Measurements from ENCODE around the gene SPOUT1. TPM values are rescaled to one million over a fixed set of nuclear protein-coding genes. Genes with fewer than 3 reads are reported as not detected.
"Not testable (repeated sequence)": the region's sequence is repeated elsewhere in the genome, so short reads cannot be mapped to it uniquely, and the experiment has no call there.

The SPOUT1 gene
- total RNA-seq, 2 experiments from 2014 or later, result 51.2 to 52.5 TPM

DNA sequence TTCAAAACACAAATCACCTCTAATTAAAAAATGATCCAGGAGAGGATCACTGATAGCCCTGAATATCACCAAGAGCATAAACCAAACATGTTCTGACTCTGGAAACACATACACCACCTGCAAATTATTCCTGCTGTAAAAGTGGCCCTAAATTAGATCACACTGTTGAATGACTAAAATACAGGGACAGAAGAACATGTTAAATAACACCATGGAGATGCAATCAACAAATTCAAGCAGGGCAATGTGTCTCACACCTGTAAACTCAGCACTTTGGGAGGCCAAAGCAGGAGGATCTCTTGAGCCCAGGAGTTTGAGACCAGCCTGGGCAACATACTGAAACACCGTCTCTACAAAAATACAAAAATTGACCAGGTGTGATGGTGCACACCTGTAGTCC is 18.2 kb upstream of the SPOUT1 start:
- ChIA-PET CTCF (ENCODE audit: unreplicated experiment) (no interaction called here), POLR2A (no interaction called here)
- H3K27ac ChIP-seq (ENCODE audit: low read depth, low read length, poor library complexity, severe bottlenecking), result no peak overlapping the region
- no peak overlapping the region for H3K4me3 ChIP-seq (ENCODE audit: low read depth, low read length, poor library complexity, severe bottlenecking)
- H3K4me1 ChIP-seq (ENCODE audit: insufficient read depth, low read length, poor library complexity, severe bottlenecking), result no peaks in the 10 kb centered on the region
- peaks cover 33% of the 10 kb centered on the region for H3K36me3 ChIP-seq (ENCODE audit: insufficient read depth, low read length)
- H3K79me2 ChIP-seq (ENCODE audit: insufficient read depth, low read depth, low read length), result no peaks in the 10 kb centered on the region
- H4K20me1 ChIP-seq (ENCODE audit: insufficient read depth, low read length), result no peaks in the 10 kb centered on the region
- no peaks in the 10 kb centered on the region for H3K9me2 ChIP-seq (ENCODE audit: insufficient read depth, low read length)
- no peak overlapping the region for H2AFZ ChIP-seq (ENCODE audit: low read length)
- intact Hi-C loops (cut with micrococcal nuclease; ENCODE audit: unreplicated experiment), result no loop called here
- no peak overlapping the region for H3K4me2 ChIP-seq (ENCODE audit: low read length)
- no peak for DNase-seq (ENCODE audit: low spot score)
- H3K9me3 ChIP-seq (ENCODE audit: low read length), result 0 out of 2 replicates have a peak, but pooled peaks cover 5% of the 10 kb centered on the region
- BruUV-seq (replicated peaks), result no TSS peak
- TF ChIP-seq, protein P1, sequence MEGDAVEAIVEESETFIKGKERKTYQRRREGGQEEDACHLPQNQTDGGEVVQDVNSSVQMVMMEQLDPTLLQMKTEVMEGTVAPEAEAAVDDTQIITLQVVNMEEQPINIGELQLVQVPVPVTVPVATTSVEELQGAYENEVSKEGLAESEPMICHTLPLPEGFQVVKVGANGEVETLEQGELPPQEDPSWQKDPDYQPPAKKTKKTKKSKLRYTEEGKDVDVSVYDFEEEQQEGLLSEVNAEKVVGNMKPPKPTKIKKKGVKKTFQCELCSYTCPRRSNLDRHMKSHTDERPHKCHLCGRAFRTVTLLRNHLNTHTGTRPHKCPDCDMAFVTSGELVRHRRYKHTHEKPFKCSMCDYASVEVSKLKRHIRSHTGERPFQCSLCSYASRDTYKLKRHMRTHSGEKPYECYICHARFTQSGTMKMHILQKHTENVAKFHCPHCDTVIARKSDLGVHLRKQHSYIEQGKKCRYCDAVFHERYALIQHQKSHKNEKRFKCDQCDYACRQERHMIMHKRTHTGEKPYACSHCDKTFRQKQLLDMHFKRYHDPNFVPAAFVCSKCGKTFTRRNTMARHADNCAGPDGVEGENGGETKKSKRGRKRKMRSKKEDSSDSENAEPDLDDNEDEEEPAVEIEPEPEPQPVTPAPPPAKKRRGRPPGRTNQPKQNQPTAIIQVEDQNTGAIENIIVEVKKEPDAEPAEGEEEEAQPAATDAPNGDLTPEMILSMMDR (conservative IDR thresholded peaks at IDR 0.05; ENCODE audit: low read length), result no peak
- TF ChIP-seq EZH2phosphoT487 (IDR thresholded peaks at IDR 0.05; ENCODE audit: borderline replicate concordance, low read depth, low read length), result no peak

DNA sequence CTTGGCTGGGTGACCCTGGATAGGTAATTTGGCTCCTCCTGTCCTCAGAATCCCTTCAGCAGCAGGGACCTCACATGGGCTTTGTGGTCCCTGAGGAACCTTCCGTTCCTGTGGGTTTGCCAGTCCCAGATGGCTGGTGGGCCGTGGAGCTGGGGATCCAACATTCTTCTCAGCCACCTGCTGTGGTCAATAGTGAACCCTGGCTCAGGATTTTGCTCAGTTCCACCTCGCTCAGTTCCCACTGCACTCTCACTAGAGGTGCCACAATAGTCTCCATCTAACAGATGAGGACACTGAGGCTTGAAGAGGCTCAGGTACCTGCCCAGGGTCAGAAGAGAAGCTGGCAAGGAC is 17.1 kb upstream of the SPOUT1 start:
- TF ChIP-seq, protein P1 (conservative IDR thresholded peaks at IDR 0.05; ENCODE audit: low read length), result no peak
- POLR2A ChIA-PET, result interaction anchor here (0.7 kb wide), 2 partner anchors 44 to 226 kb away, joined by 3 to 5 read pairs; no protein-coding TSS in a partner anchor
- Histone ChIP-seq H4K20me1 (ENCODE audit: insufficient read depth, low read length) (no peaks in the 10 kb centered on the region), H3K36me3 (ENCODE audit: insufficient read depth, low read length) (peaks cover 43% of the 10 kb centered on the region), H3K79me2 (ENCODE audit: insufficient read depth, low read depth, low read length) (no peaks in the 10 kb centered on the region), H2AFZ (ENCODE audit: low read length) (no peak overlapping the region), H3K4me3 (ENCODE audit: low read depth, low read length, poor library complexity, severe bottlenecking) (no peak overlapping the region), H3K9me2 (ENCODE audit: insufficient read depth, low read length) (no peaks in the 10 kb centered on the region), H3K27ac (ENCODE audit: low read depth, low read length, poor library complexity, severe bottlenecking) (no peak overlapping the region), H3K9me3 (ENCODE audit: low read length) (0 out of 2 replicates have a peak, but pooled peaks cover 5% of the 10 kb centered on the region), H3K4me1 (ENCODE audit: insufficient read depth, low read length, poor library complexity, severe bottlenecking) (no peaks in the 10 kb centered on the region), H3K4me2 (ENCODE audit: low read length) (no peak overlapping the region)
- CTCF ChIA-PET (ENCODE audit: unreplicated experiment), result interaction anchor here (0.6 kb wide), 1 partner anchor 28 kb away, joined by 3 read pairs; the partner anchor contains the start of gene ENDOG
- no peak for DNase-seq (ENCODE audit: low spot score)
- intact Hi-C loops (cut with micrococcal nuclease; ENCODE audit: unreplicated experiment), result no loop called here
- BruUV-seq (replicated peaks), result no TSS peak

DNA sequence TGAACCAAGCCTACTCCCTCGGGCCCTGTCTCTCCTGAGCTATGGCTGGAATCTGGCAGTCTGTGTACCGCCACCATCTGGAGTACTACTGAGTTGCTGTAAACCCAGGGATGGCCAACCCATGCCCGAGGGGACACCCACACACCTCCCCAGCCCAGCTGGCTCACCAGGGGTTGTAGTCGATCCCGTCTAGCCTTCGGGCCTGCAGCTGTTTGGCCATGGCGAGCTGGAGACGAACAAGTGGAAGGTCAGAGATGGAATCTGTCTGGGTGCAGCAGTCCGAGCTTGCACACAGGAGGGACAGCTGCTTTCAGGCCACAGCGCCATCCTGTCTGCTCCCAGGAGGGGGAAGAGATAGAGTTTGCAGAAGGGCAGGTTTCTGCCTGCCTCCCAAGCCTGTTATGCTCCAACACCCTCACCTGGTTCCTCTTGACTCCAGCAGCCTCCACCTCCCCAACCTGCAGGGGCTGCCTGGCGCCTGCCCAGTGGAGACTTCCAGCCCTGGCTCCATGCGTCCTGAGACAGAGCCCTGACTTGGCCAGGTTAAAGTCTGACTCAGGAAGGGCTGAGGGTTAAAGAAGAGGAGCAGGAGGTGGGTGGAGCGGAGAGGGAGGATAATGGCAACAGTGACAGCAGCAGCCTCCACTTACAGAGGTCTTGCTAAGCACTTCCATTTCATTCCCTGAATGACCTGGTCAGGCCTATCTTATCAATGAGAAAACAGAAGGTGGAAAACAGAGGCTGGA is 15.8 kb upstream of the SPOUT1 start:
- TF ChIP-seq, protein P1 (conservative IDR thresholded peaks at IDR 0.05; ENCODE audit: low read length), result 0 out of 2 replicates have a peak, but pooled peaks have one; percentile 20
- TF ChIP-seq EZH2phosphoT487 (IDR thresholded peaks at IDR 0.05; ENCODE audit: borderline replicate concordance, low read depth, low read length), result no peak
- H2AFZ ChIP-seq (ENCODE audit: low read length), result no peak overlapping the region
- peaks cover 39% of the 10 kb centered on the region for H3K36me3 ChIP-seq (ENCODE audit: insufficient read depth, low read length)
- intact Hi-C loops (cut with micrococcal nuclease; ENCODE audit: unreplicated experiment), result no loop called here
- no peaks in the 10 kb centered on the region for H3K4me1 ChIP-seq (ENCODE audit: insufficient read depth, low read length, poor library complexity, severe bottlenecking)
- H3K9me2 ChIP-seq (ENCODE audit: insufficient read depth, low read length), result no peaks in the 10 kb centered on the region
- H3K4me3 ChIP-seq (ENCODE audit: low read depth, low read length, poor library complexity, severe bottlenecking), result no peak overlapping the region
- no peak for DNase-seq (ENCODE audit: low spot score)
- H4K20me1 ChIP-seq (ENCODE audit: insufficient read depth, low read length), result no peaks in the 10 kb centered on the region
- H3K27ac ChIP-seq (ENCODE audit: low read depth, low read length, poor library complexity, severe bottlenecking), result no peak overlapping the region
- ChIA-PET POLR2A (no interaction called here), CTCF (ENCODE audit: unreplicated experiment) (no interaction called here)
- 0 out of 2 replicates have a peak, but pooled peaks cover 5% of the 10 kb centered on the region for H3K9me3 ChIP-seq (ENCODE audit: low read length)
- H3K79me2 ChIP-seq (ENCODE audit: insufficient read depth, low read depth, low read length), result no peaks in the 10 kb centered on the region
- no peak overlapping the region for H3K4me2 ChIP-seq (ENCODE audit: low read length)
- BruUV-seq (replicated peaks), result no TSS peak

DNA sequence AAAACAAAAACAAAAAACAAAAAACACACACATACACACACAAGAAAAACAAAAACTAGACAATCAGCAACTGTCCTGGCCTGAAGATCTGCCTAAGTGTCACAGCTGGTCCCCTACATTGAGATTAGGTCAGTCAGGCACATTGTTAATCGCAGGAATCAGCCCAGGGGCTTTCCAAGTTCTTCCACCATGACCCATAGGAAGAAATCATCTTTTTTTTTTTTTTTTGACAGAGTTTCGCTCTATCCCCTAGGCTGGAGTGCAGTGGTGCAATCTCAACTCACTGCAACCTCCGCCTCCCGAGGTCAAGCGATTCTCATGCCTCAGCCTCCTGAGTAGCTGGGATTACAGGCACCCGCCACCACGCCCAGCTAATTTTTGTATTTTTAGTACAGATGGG is 13.6 kb upstream of the SPOUT1 start:
- H3K4me2 ChIP-seq (ENCODE audit: low read length); H3K9me3 ChIP-seq (ENCODE audit: low read length); BruUV-seq (replicated peaks); H3K9me2 ChIP-seq (ENCODE audit: insufficient read depth, low read length); intact Hi-C loops (cut with micrococcal nuclease; ENCODE audit: unreplicated experiment); DNase-seq (ENCODE audit: low spot score); H3K27ac ChIP-seq (ENCODE audit: low read depth, low read length, poor library complexity, severe bottlenecking); H3K4me3 ChIP-seq (ENCODE audit: low read depth, low read length, poor library complexity, severe bottlenecking); H3K4me1 ChIP-seq (ENCODE audit: insufficient read depth, low read length, poor library complexity, severe bottlenecking); H3K79me2 ChIP-seq (ENCODE audit: insufficient read depth, low read depth, low read length); CTCF ChIA-PET (ENCODE audit: unreplicated experiment); H2AFZ ChIP-seq (ENCODE audit: low read length); H4K20me1 ChIP-seq (ENCODE audit: insufficient read depth, low read length): not testable (repeated sequence)
- H3K36me3 ChIP-seq (ENCODE audit: insufficient read depth, low read length), result peaks cover 44% of the 10 kb centered on the region
- POLR2A ChIA-PET, result interaction anchor here (0.6 kb wide), 1 partner anchor 71 kb away, joined by 3 read pairs; no protein-coding TSS in a partner anchor

All from OCI-LY7 (cell line).